GM23338 (cell line): ENCODE results near the gene CHMP4B. TPM values are rescaled to one million over a fixed set of nuclear protein-coding genes. Genes with fewer than 3 reads are reported as not detected.

Experiments used
- ATAC-seq: fragments of 200-7000 bp; cut with Tn5 transposase; 3 replicates; pipeline ENCODE4 v1.9.1; 2020
- DNase-seq: peaks from one replicate; pipeline ENCODE4 v3.0.0-alpha.2; 2015; ENCODE audit warnings: low spot score
- H2AFZ ChIP-seq: fragments of 200-600 bp; sonication (generic); 2 replicates; pipeline ENCODE4 v1.8.0; 2016; ENCODE audit warnings: antibody characterized with exemption, mild to moderate bottlenecking, moderate library complexity
- H3F3A ChIP-seq: fragments of 200-600 bp; sonication (generic); replicated peaks from 2 replicates; pipeline ENCODE4 v1.8.0; 2017; ENCODE audit warnings: antibody characterized with exemption, mixed run types, low read depth
- H3K27ac ChIP-seq: fragments of 200-600 bp; sonication (generic); 2 replicates; pipeline ENCODE4 v1.6.1; 2016; ENCODE audit warnings: low read depth
- H3K27me3 ChIP-seq: fragments of 200-600 bp; sonication (generic); 2 replicates; pipeline ENCODE4 v1.8.0; 2016; ENCODE audit warnings: mild to moderate bottlenecking, mixed run types, moderate library complexity; ENCODE audit not compliant: insufficient read depth
- H3K36me3 ChIP-seq: fragments of 200-600 bp; sonication (generic); 2 replicates; pipeline ENCODE4 v1.8.0; 2016; ENCODE audit warnings: mild to moderate bottlenecking; ENCODE audit not compliant: insufficient read depth
- H3K4me1 ChIP-seq: fragments of 200-600 bp; sonication (generic); 2 replicates; pipeline ENCODE4 v1.8.0; 2016; ENCODE audit warnings: mild to moderate bottlenecking, moderate library complexity; ENCODE audit not compliant: insufficient read depth
- H3K4me2 ChIP-seq: fragments of 200-600 bp; sonication (generic); 2 replicates; pipeline ENCODE4 v1.7.1; 2017; ENCODE audit warnings: mixed run types
- H3K4me3 ChIP-seq: fragments of 200-600 bp; sonication (generic); 2 replicates; pipeline ENCODE4 v1.6.1; 2016; ENCODE audit warnings: mixed run types
- H3K79me2 ChIP-seq: fragments of 200-600 bp; sonication (generic); replicated peaks from 2 replicates; pipeline ENCODE4 v1.8.0; 2017; ENCODE audit warnings: mild to moderate bottlenecking; ENCODE audit not compliant: insufficient read depth
- H3K9me2 ChIP-seq: fragments of 200-600 bp; sonication (generic); 2 replicates; pipeline ENCODE4 v1.8.0; 2017; ENCODE audit not compliant: insufficient read depth
- H4K20me1 ChIP-seq: fragments of 200-600 bp; sonication (generic); replicated peaks from 2 replicates; pipeline ENCODE4 v1.8.0; 2017; ENCODE audit warnings: mild to moderate bottlenecking; ENCODE audit not compliant: insufficient read depth
- H3K27ac Mint-ChIP-seq: 2 replicates; pipeline ENCODE4 v1.8.0; 2020; ENCODE audit warnings: inconsistent platforms, mild to moderate bottlenecking, moderate library complexity, mixed read lengths
- H3K27me3 Mint-ChIP-seq: 3 replicates; pipeline ENCODE4 v1.8.0; 2022; ENCODE audit warnings: low read depth, mild to moderate bottlenecking, moderate library complexity, mixed read lengths, inconsistent platforms; ENCODE audit not compliant: insufficient read depth, poor library complexity
- H3K36me3 Mint-ChIP-seq: 3 replicates; pipeline ENCODE4 v1.8.0; 2021; ENCODE audit warnings: low read depth, mild to moderate bottlenecking, inconsistent platforms, moderate library complexity, mixed read lengths
- H3K4me1 Mint-ChIP-seq: 3 replicates; pipeline ENCODE4 v1.8.0; 2020; ENCODE audit warnings: mild to moderate bottlenecking, inconsistent platforms, mixed read lengths
- H3K4me3 Mint-ChIP-seq: 3 replicates; pipeline ENCODE4 v1.8.0; 2021; ENCODE audit warnings: moderate library complexity, mild to moderate bottlenecking, inconsistent platforms, mixed read lengths
- H3K9me3 Mint-ChIP-seq: 3 replicates; pipeline ENCODE4 v1.8.0; 2020; ENCODE audit warnings: moderate library complexity, mild to moderate bottlenecking, inconsistent platforms, mixed read lengths
- CREB1 ChIP-seq: fragments of 250-450 bp; sonication (Bioruptor Pico); IDR thresholded peaks from 2 replicates; pipeline ENCODE4 v1.5.0; 2020; ENCODE audit warnings: low read depth, mild to moderate bottlenecking, moderate library complexity
- CTCF ChIP-seq, 2 experiments: fragments of 200-600 bp in 1 of 2; sonication (generic) in 1 of 2; conservative IDR thresholded peaks; 2 replicates each; pipeline versions ENCODE4 v1.5.1 to v1.6.1; 2016 to 2017; ENCODE audit warnings: antibody characterized with exemption in 2 of 2, low read depth in 2 of 2, mild to moderate bottlenecking in 2 of 2, moderate library complexity in 1 of 2
- ETS1 ChIP-seq: IDR thresholded peaks from 2 replicates; pipeline ENCODE4 v1.6.1; 2016; ENCODE audit warnings: antibody characterized with exemption
- NANOG ChIP-seq: IDR thresholded peaks from 2 replicates; pipeline ENCODE4 v1.6.1; 2016; ENCODE audit warnings: antibody characterized with exemption, borderline replicate concordance
- REST ChIP-seq: IDR thresholded peaks from one replicate; pipeline ENCODE4 v1.6.1; 2018; ENCODE audit warnings: antibody characterized with exemption; ENCODE audit not compliant: unreplicated experiment
- STAT1 ChIP-seq: IDR thresholded peaks from one replicate; pipeline ENCODE4 v1.6.1; 2016; ENCODE audit warnings: antibody characterized with exemption; ENCODE audit not compliant: unreplicated experiment
- ZNF114 ChIP-seq: fragments of 250-450 bp; sonication (Bioruptor Pico); IDR thresholded peaks from 2 replicates; pipeline ENCODE4 v1.5.0; 2020; ENCODE audit warnings: mild to moderate bottlenecking, moderate library complexity
- ZNF462 ChIP-seq: fragments of 250-450 bp; sonication (Bioruptor Pico); IDR thresholded peaks from 2 replicates; pipeline ENCODE4 v1.5.0; 2020; ENCODE audit warnings: mild to moderate bottlenecking, moderate library complexity
- polyA plus RNA-seq: library from polyadenylated mRNA; unstranded; fragments of >200 nt; fragmentation: Nextera tagmentation; extraction: Ambion mirVana; gene quantifications from 2 replicates; pipeline ENCODE4 v1.2.1, GENCODE V29; 2016
- total RNA-seq: library from RNA; depleted of rRNA; stranded (reverse); fragments of >200 nt; shearing (Covaris generic); gene quantifications from 2 replicates; pipeline ENCODE4 v1.2.3, GENCODE V29; 2014

Gene CHMP4B
- total and polyA plus RNA-seq, 2 experiments from 2014 or later, result 14.5 to 49.3 TPM

GRCh38 chr20:33859157-33859695, 48.1 kb downstream of the CHMP4B start (continued):
- no peak for TF ChIP-seq CREB1 (CRISPR knock-in tag)
- TF ChIP-seq NANOG, result no peak
- TF ChIP-seq ETS1, result no peak
- TF ChIP-seq REST, result no peak

- DNase-seq (no peak), ATAC-seq (no peak)
- H3K27me3 Mint-ChIP-seq, result peaks cover 8% of the 10 kb centered on the region
- Histone ChIP-seq H3K4me1 (no peaks in the 10 kb centered on the region; the same call in 1 of the 2 replicates), H3K4me3 (no peak overlapping the region), H3K9me2 (0 out of 2 replicates have a peak, but pooled peaks cover 3% of the 10 kb centered on the region), H3K27ac (no peak overlapping the region), H3K4me2 (no peak overlapping the region), H4K20me1 (no peaks in the 10 kb centered on the region), H3K79me2 (no peaks in the 10 kb centered on the region), H3F3A (no peaks in the 10 kb centered on the region), H3K36me3 (no peaks in the 10 kb centered on the region), H2AFZ (no peak overlapping the region), H3K27me3 (no peaks in the 10 kb centered on the region)
- H3K9me3 Mint-ChIP-seq, result no peaks in the 10 kb centered on the region
- no peak overlapping the region for H3K27ac Mint-ChIP-seq
- H3K36me3 Mint-ChIP-seq, result peaks cover 10% of the 10 kb centered on the region; the same call in 2 of the 3 replicates
- H3K4me1 Mint-ChIP-seq, result peaks cover 12% of the 10 kb centered on the region
- H3K4me3 Mint-ChIP-seq, result no peak overlapping the region
- TF ChIP-seq ZNF114 (CRISPR knock-in tag) (no peak), CTCF (conservative IDR thresholded peaks at IDR 0.05; ENCODE audit: low read depth in 2 of 2) (no peak), STAT1 (no peak), REST (no peak), ZNF462 (CRISPR knock-in tag) (no peak), CREB1 (CRISPR knock-in tag) (no peak)
Observed at GRCh38 chr20:33859751-33860150, 48.6 kb downstream of the CHMP4B start.
